RWPE2 (cell line): ENCODE data around the gene PRSS21.
A peak's percentile ranks its signal among the peaks of the same experiment; 100 is the strongest.

Source experiments
- ATAC-seq: fragments of 200-7000 bp; cut with Tn5 transposase; 3 replicates; pipeline ENCODE4 v1.9.1; 2021; ENCODE audit warnings: low read depth
- DNase-seq: peaks from one replicate; pipeline ENCODE4 v3.0.0-alpha.2; 2020; ENCODE audit warnings: low spot score
- H3K27ac ChIP-seq: fragments of 450-650 bp; 2 replicates; pipeline ENCODE4 v1.5.1; 2017; ENCODE audit warnings: mild to moderate bottlenecking; ENCODE audit not compliant: poor library complexity, severe bottlenecking
- H3K27me3 ChIP-seq: fragments of 250-450 bp; sonication (Bioruptor Pico); 2 replicates; pipeline ENCODE4 v1.5.1; 2021; ENCODE audit warnings: mild to moderate bottlenecking, moderate library complexity; ENCODE audit not compliant: insufficient read depth, poor library complexity, severe bottlenecking
- H3K36me3 ChIP-seq: fragments of 250-450 bp; sonication (Bioruptor Pico); 2 replicates; pipeline ENCODE4 v1.5.1; 2020; ENCODE audit warnings: low read depth, mild to moderate bottlenecking, moderate library complexity
- H3K4me1 ChIP-seq: fragments of 250-450 bp; sonication (Bioruptor Pico); 2 replicates; pipeline ENCODE4 v1.5.1; 2021; ENCODE audit warnings: mild to moderate bottlenecking, moderate library complexity; ENCODE audit not compliant: insufficient read depth, poor library complexity, severe bottlenecking
- H3K4me3 ChIP-seq: fragments of 250-450 bp; sonication (Bioruptor Pico); 2 replicates; pipeline ENCODE4 v1.5.1; 2021; ENCODE audit warnings: mild to moderate bottlenecking, moderate library complexity; ENCODE audit not compliant: severe bottlenecking
- H3K9me3 ChIP-seq: fragments of 250-450 bp; sonication (Bioruptor Pico); 2 replicates; pipeline ENCODE4 v1.5.1; 2021; ENCODE audit warnings: mild to moderate bottlenecking, moderate library complexity; ENCODE audit not compliant: severe bottlenecking
- CTCF ChIP-seq: fragments of 450-650 bp; IDR thresholded peaks from one replicate; pipeline ENCODE4 v1.5.1; 2017; ENCODE audit warnings: mild to moderate bottlenecking, moderate library complexity; ENCODE audit not compliant: poor library complexity, severe bottlenecking

PRSS21 gene

DNA sequence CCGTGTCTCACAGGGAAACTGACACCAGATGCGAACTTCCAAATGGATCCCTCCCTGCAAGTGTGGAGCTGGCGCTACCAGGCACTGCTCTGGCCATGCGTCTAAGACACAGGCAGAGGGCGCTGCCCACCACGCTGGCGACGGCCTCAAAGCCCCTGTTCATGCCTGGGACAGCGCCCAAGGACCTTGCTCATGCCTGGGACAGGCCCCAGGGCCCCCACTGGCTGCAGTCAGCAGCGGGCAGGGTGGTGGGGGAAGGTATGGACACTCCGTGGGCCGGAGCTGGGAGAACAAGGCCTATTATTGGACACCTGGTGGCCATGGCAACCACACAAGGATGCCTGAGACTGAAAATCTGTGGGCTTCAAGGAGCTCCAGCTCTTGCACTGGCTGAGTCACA, 21.9 kb downstream of the PRSS21 start:
- DNase-seq (peak; percentile 78), ATAC-seq (peak; percentile 43)
- TF ChIP-seq CTCF = peak; percentile 80
- Histone ChIP-seq H3K36me3 (no peaks in the 10 kb centered on the region), H3K27me3 (no peaks in the 10 kb centered on the region), H3K27ac (no peak overlapping the region), H3K4me1 (peaks cover 18% of the 10 kb centered on the region), H3K9me3 (no peaks in the 10 kb centered on the region), H3K4me3 (no peak overlapping the region)

DNA sequence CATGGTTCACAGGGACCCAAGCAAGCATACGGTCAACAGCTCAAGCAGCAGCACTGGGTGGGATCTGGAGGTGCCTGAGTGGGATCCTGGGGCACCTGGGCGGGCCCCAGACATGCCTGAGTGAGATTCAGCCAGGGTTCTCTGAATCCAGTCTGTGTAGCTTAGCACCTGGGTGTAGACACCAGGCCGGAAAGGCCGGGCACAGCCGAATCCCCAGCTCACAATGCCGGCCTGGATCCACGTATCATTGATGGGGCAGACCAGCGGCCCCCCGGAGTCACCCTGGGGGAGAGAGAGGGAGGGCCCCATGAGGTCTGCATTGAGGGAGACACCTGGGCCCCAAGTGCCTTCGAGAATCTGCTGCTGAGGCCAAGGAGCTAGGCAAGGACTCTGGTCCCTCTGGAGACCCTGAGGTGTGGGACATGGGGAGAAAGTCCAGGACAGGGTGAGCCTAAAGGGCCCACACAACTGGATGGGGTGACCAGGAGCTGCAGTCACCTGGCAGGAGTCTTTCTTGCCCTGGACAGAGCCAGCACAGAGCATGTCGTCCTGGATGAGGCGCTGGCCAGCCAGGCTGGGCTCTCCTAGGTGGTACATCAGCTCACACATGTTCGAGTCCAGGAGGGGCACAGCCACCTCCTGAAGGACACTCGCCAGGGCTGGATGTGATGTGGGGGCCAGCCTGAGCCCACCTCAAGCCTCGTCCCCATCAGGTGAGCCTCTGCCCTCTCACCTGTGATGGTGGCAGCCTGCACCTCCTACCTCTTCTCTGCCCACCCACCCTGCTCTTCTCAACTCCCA, 22.8 kb downstream of the PRSS21 start:
- Histone ChIP-seq H3K4me1 (peaks cover 18% of the 10 kb centered on the region), H3K36me3 (no peaks in the 10 kb centered on the region), H3K27me3 (no peaks in the 10 kb centered on the region), H3K4me3 (no peak overlapping the region), H3K9me3 (no peaks in the 10 kb centered on the region), H3K27ac (no peak overlapping the region)
- no peak for ATAC-seq
- DNase-seq = peak; percentile 51
- no peak for TF ChIP-seq CTCF

DNA sequence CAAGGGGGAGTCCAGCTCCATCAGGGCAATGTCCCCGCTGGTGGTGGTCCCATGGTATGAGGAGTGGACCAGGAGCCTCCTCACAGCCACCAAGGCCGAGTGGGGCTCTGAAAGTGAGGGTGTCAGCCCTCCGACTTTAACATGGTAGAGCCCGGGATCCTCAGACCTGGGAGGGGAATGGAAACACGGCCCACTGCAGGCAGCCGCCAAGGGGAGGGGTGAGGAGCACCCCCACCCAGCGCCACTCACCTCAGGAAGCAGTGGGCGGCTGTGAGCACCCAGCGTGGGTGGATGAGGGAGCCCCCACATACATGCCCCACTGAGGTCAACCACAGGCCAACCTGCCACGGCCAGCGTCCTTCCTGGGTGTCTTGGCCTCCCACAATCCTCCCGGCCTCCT, 23.9 kb downstream of the PRSS21 start:
- TF ChIP-seq CTCF = no peak
- Histone ChIP-seq H3K9me3 (no peaks in the 10 kb centered on the region), H3K27me3 (no peaks in the 10 kb centered on the region), H3K27ac (no peak overlapping the region), H3K4me3 (no peak overlapping the region), H3K36me3 (no peaks in the 10 kb centered on the region), H3K4me1 (peaks cover 12% of the 10 kb centered on the region)
- DNase-seq (no peak), ATAC-seq (no peak)

DNA sequence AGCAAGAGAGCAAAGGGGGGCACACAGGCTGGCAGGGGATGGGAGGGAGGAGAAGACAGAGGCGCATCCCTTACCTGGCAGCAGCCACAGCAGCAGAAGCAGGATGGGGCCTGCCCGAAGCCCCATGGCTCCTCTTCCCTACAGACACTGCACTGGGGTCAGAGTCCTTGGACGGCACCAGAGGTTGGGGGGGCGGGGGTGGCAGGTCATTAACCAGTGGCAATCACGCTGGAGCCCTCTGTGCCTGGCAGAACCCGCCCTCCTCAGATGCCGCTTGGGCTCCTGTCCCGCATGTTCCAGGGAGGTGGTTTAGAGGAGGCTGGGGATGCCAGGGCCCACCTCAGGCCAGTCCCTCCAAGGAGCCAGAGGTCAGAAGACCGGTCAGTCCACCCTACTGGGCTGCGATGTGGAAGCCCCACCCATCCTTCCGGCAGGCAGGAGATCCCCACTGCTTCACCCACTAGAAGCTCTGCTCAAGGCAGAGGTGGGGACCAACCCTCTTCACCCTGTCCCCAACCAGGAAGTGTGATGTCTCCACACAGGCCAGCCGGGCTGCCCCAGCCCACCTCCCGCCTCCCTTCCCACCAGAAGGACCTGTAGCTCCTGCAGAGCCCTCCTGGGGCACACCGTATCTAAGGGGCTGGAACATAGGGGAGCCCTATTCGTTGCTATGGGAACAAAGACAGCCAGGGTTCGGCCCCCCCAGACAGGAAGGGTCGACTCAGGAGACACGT, 24.7 kb downstream of the PRSS21 start:
- no peak for TF ChIP-seq CTCF
- H3K27ac ChIP-seq = no peak overlapping the region
- no peak overlapping the region for H3K4me3 ChIP-seq
- peaks cover 12% of the 10 kb centered on the region for H3K4me1 ChIP-seq
- DNase-seq (peak; percentile 50), ATAC-seq (no peak)
- H3K36me3 ChIP-seq = no peaks in the 10 kb centered on the region
- no peaks in the 10 kb centered on the region for H3K27me3 ChIP-seq
- H3K9me3 ChIP-seq = no peaks in the 10 kb centered on the region
